ENCODE measurements around the gene IQCC. TPM values are rescaled to one million over a fixed set of nuclear protein-coding genes. Genes with fewer than 3 reads are reported as not detected.
"Not testable (repeated sequence)": the region's sequence is repeated elsewhere in the genome, so short reads cannot be mapped to it uniquely, and the experiment has no call there.

The IQCC gene
- 1.2 TPM for polyA plus RNA-seq (2013, experiment 1 of 2)
- 1.1 TPM for polyA plus RNA-seq (2013, experiment 2 of 2)

DNA sequence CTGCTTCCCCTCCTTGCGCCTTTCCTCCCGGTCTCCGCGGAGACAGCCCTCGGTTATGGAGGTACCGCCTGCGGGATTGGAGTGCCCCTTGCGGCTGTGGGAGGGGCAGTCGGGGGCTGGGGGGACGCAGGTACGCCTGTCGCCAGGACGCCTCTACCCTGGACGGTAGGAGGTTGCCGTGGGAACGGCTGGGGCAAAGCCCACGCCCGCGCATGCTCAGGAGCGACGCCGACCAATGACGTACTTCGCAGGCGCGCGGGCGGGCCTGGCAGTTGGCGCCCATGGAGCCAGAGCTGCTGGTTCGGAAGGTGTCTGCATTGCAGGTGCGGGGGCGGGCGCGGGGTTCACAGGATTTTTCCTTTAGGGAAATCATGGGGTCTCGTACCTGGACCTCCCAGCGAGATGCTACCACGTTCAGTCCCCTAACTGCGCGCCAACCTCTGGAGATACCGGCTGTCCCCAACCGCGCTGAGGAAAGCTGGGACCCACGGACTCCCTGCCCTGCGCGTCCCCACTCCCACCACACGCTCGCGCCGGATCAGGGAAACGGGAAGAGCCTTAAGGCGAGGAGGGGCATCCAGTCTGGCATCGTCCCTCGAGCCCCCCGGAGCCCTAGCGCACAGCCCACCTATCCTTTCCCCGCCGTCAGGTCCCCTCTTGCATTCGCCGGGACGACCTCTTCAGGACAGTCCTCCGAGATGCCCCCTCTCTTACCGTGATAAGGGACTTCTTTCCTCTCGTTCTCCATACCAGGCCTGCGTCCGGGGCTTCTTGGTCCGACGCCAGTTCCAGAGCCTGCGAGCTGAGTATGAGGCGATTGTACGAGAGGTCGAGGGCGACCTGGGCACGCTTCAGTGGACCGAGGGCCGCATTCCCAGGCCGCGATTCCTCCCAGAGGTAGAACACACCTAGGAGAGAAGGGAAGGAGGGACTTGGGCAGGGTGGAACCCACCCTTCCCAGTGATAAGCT is at the start of gene IQCC:
IQCC (plus strand) TSS at position 271 of the 970 bp plus-strand sequence; CDS start at position 282, 11 bp downstream.
- peak; percentile 83 for DNase-seq
- peak within 1 kb of the TSS in 1 of 2 experiments; percentile 62 for H3K18ac ChIP-seq (ENCODE audit: low read depth in 1 of 2, low read length in 2 of 2)
- no peak within 1 kb of the TSS for H3K27ac ChIP-seq (ENCODE audit: low read length, poor library complexity, severe bottlenecking)
- peak within 1 kb of the TSS; percentile 93 for H3K9ac ChIP-seq (ENCODE audit: low read length)
- H3K4me2 ChIP-seq (ENCODE audit: low read length, poor library complexity, severe bottlenecking), result peak within 1 kb of the TSS; percentile 89
- H2BK12ac ChIP-seq (ENCODE audit: low read length in 2 of 2), result no peak within 1 kb of the TSS
- H4K8ac ChIP-seq (ENCODE audit: low read length), result peak within 1 kb of the TSS; percentile 92
- H2BK120ac ChIP-seq (ENCODE audit: low read depth, low read length), result no peak within 1 kb of the TSS
- no peak within 1 kb of the TSS for H2AK5ac ChIP-seq (ENCODE audit: low read length, severe bottlenecking)
- peak within 1 kb of the TSS; percentile 34 for H4K91ac ChIP-seq (ENCODE audit: low read length)
- peak within 1 kb of the TSS; percentile 65 to 93 for H3K4me3 ChIP-seq (ENCODE audit: insufficient read depth in 1 of 2, low read depth in 1 of 2, low read length in 2 of 2)
- H2BK15ac ChIP-seq (ENCODE audit: low read depth, poor library complexity, severe bottlenecking), result no peak within 1 kb of the TSS
- peaks cover 30% of the 10 kb centered on the region for H3K4me1 ChIP-seq (ENCODE audit: control insufficient read depth, insufficient read depth, low read depth, low read length)
- peaks cover 9 to 15% of the 10 kb centered on the region in 2 experiments for H3K36me3 ChIP-seq (ENCODE audit: control insufficient read depth in 1 of 2, insufficient read depth in 2 of 2, low read depth in 1 of 2, low read length in 2 of 2)
- WGBS, result 2% methylated on average over 67 of the region's 77 CpGs
- peak within 1 kb of the TSS in 1 of 2 experiments; percentile 63 for H3K23ac ChIP-seq (ENCODE audit: low read length in 2 of 2)
- no peaks in the 10 kb centered on the region for H3K27me3 ChIP-seq (ENCODE audit: control insufficient read depth in 1 of 2, insufficient read depth in 1 of 2, low read length in 2 of 2)
- H3K14ac ChIP-seq (ENCODE audit: low read length in 2 of 2), result peak within 1 kb of the TSS in 1 of 2 experiments; percentile 64
- H3K79me1 ChIP-seq (replicated peaks; ENCODE audit: low read length, poor library complexity, severe bottlenecking), result peaks cover 14% of the 10 kb centered on the region
- H3K9me3 ChIP-seq (ENCODE audit: control insufficient read depth, low read length), result no peaks in the 10 kb centered on the region
- H2AFZ ChIP-seq (ENCODE audit: low read depth, low read length), result peak within 1 kb of the TSS; percentile 65
- H2BK5ac ChIP-seq (ENCODE audit: low read depth, low read length, poor library complexity, severe bottlenecking), result no peak within 1 kb of the TSS
- peak within 1 kb of the TSS in 1 of 2 experiments; percentile 84 for H3K4ac ChIP-seq (ENCODE audit: low read depth in 1 of 2, low read length in 2 of 2)

DNA sequence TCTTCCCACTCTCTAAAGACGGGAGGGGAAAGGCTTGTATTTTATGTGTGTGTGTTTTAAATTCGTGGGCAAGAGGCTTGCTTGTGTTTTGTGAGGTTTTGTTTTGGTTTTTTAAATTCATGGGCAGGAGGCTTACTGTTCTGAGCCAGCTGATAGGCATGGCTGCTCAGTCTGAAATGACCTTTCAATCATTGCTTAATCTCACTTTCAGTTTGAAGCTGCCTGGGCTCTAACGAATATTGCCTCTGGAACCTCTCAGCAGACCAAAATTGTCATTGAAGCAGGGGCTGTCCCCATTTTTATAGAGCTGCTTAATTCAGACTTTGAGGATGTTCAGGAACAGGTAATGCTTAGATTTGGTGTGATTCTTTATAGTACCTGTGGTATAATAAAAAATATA is 46.3 kb upstream of the IQCC start:
- Histone ChIP-seq H2AFZ (ENCODE audit: low read depth, low read length) (no peak overlapping the region), H2BK12ac (ENCODE audit: low read length in 2 of 2) (no peak overlapping the region), H3K4me1 (ENCODE audit: control insufficient read depth, insufficient read depth, low read depth, low read length) (no peaks in the 10 kb centered on the region), H2BK15ac (ENCODE audit: low read depth, poor library complexity, severe bottlenecking) (no peak overlapping the region), H3K27me3 (ENCODE audit: control insufficient read depth in 1 of 2, insufficient read depth in 1 of 2, low read length in 2 of 2) (no peaks in the 10 kb centered on the region), H4K8ac (ENCODE audit: low read length) (no peak overlapping the region), H2BK120ac (ENCODE audit: low read depth, low read length) (no peak overlapping the region), H3K9me3 (ENCODE audit: control insufficient read depth, low read length) (no peaks in the 10 kb centered on the region), H3K18ac (ENCODE audit: low read depth in 1 of 2, low read length in 2 of 2) (no peak overlapping the region), H3K4me2 (ENCODE audit: low read length, poor library complexity, severe bottlenecking) (no peak overlapping the region), H3K36me3 (ENCODE audit: control insufficient read depth in 1 of 2, insufficient read depth in 2 of 2, low read depth in 1 of 2, low read length in 2 of 2) (peaks cover 46 to 91% of the 10 kb centered on the region in 2 experiments), H2AK5ac (ENCODE audit: low read length, severe bottlenecking) (no peak overlapping the region), H3K79me1 (replicated peaks; ENCODE audit: low read length, poor library complexity, severe bottlenecking) (peaks cover 28% of the 10 kb centered on the region), H3K4me3 (ENCODE audit: insufficient read depth in 1 of 2, low read depth in 1 of 2, low read length in 2 of 2) (no peak overlapping the region), H3K9ac (ENCODE audit: low read length) (no peak overlapping the region), H3K14ac (ENCODE audit: low read length in 2 of 2) (no peak overlapping the region), H3K23ac (ENCODE audit: low read length in 2 of 2) (no peak overlapping the region), H3K27ac (ENCODE audit: low read length, poor library complexity, severe bottlenecking) (no peak overlapping the region), H2BK5ac (ENCODE audit: low read depth, low read length, poor library complexity, severe bottlenecking) (no peak overlapping the region), H4K91ac (ENCODE audit: low read length) (no peak overlapping the region), H3K4ac (ENCODE audit: low read depth in 1 of 2, low read length in 2 of 2) (no peak overlapping the region)
- no peak for DNase-seq
- WGBS, result 94% methylated on average over 3 of the region's 3 CpGs

DNA sequence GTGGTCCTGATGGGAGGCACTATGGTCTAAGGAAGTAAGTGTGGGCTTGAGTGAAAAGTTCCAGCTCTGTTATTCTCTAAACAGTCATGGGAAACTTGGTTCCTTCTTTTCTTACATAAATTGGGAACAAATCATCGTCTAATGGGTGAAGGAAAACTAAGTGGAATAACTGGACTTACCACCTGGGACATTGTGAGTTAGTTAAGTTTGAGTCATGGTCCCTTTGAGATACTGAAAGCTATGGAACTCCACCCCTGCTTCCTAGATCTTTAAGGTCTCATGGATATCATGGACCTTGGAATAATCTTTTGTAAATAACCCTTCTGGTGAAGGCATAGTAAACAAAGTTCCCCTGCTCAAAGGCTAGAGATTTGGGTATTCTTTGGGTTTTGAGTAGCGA is 42.1 kb upstream of the IQCC start:
- WGBS, result 100% methylated on average over 1 of the region's 2 CpGs
- no peak overlapping the region for H4K91ac ChIP-seq (ENCODE audit: low read length)

DNA sequence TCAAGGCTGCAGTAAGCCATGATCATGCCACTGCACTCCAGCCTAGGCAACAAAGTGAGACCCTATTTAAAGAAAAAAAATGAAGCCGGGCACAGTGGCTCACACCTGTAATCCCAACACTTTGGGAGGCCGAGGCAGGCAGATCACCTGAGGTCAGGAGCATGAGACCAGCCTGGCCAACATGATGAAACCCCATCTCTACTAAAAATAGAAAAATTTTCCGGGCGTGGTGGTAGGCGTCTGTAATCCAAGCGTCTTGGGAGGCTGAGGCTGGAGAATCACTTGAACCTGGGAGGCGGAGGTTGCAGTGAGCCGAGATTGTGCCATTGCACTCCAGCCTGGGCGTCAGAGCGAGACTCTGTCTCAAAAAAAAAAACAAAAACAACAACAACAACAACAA is 39.8 kb upstream of the IQCC start:
- not testable (repeated sequence) for H4K91ac ChIP-seq (ENCODE audit: low read length); H2AFZ ChIP-seq (ENCODE audit: low read depth, low read length); H3K27me3 ChIP-seq (ENCODE audit: control insufficient read depth in 1 of 2, insufficient read depth in 1 of 2, low read length in 2 of 2); H2BK12ac ChIP-seq (ENCODE audit: low read length in 2 of 2); H4K8ac ChIP-seq (ENCODE audit: low read length); H3K14ac ChIP-seq (ENCODE audit: low read length in 2 of 2); H2BK15ac ChIP-seq (ENCODE audit: low read depth, poor library complexity, severe bottlenecking); H3K4me3 ChIP-seq (ENCODE audit: insufficient read depth in 1 of 2, low read depth in 1 of 2, low read length in 2 of 2); DNase-seq; H3K4me1 ChIP-seq (ENCODE audit: control insufficient read depth, insufficient read depth, low read depth, low read length); H3K4ac ChIP-seq (ENCODE audit: low read depth in 1 of 2, low read length in 2 of 2); H3K9me3 ChIP-seq (ENCODE audit: control insufficient read depth, low read length); H2BK5ac ChIP-seq (ENCODE audit: low read depth, low read length, poor library complexity, severe bottlenecking); H2BK120ac ChIP-seq (ENCODE audit: low read depth, low read length); H2AK5ac ChIP-seq (ENCODE audit: low read length, severe bottlenecking); H3K23ac ChIP-seq (ENCODE audit: low read length in 2 of 2); H3K18ac ChIP-seq (ENCODE audit: low read depth in 1 of 2, low read length in 2 of 2); H3K4me2 ChIP-seq (ENCODE audit: low read length, poor library complexity, severe bottlenecking); H3K27ac ChIP-seq (ENCODE audit: low read length, poor library complexity, severe bottlenecking); H3K9ac ChIP-seq (ENCODE audit: low read length)
- WGBS, result 97% methylated on average over 8 of the region's 10 CpGs
- H3K36me3 ChIP-seq (ENCODE audit: control insufficient read depth in 1 of 2, insufficient read depth in 2 of 2, low read depth in 1 of 2, low read length in 2 of 2), result peaks cover 49 to 84% of the 10 kb centered on the region in 2 experiments
- peaks cover 12% of the 10 kb centered on the region for H3K79me1 ChIP-seq (replicated peaks; ENCODE audit: low read length, poor library complexity, severe bottlenecking)

More for the DNA sequence above, 42.1 kb upstream of the IQCC start:
- Histone ChIP-seq H3K4ac (ENCODE audit: low read depth in 1 of 2, low read length in 2 of 2) (no peak overlapping the region), H3K36me3 (ENCODE audit: control insufficient read depth in 1 of 2, insufficient read depth in 2 of 2, low read depth in 1 of 2, low read length in 2 of 2) (peaks cover 54 to 88% of the 10 kb centered on the region in 2 experiments), H3K27ac (ENCODE audit: low read length, poor library complexity, severe bottlenecking) (no peak overlapping the region), H4K8ac (ENCODE audit: low read length) (no peak overlapping the region), H2BK12ac (ENCODE audit: low read length in 2 of 2) (no peak overlapping the region), H3K9ac (ENCODE audit: low read length) (no peak overlapping the region), H3K4me1 (ENCODE audit: control insufficient read depth, insufficient read depth, low read depth, low read length) (no peaks in the 10 kb centered on the region), H3K27me3 (ENCODE audit: control insufficient read depth in 1 of 2, insufficient read depth in 1 of 2, low read length in 2 of 2) (no peaks in the 10 kb centered on the region), H3K14ac (ENCODE audit: low read length in 2 of 2) (no peak overlapping the region), H3K4me3 (ENCODE audit: insufficient read depth in 1 of 2, low read depth in 1 of 2, low read length in 2 of 2) (no peak overlapping the region), H2AK5ac (ENCODE audit: low read length, severe bottlenecking) (no peak overlapping the region), H2BK15ac (ENCODE audit: low read depth, poor library complexity, severe bottlenecking) (no peak overlapping the region), H2BK5ac (ENCODE audit: low read depth, low read length, poor library complexity, severe bottlenecking) (no peak overlapping the region), H3K23ac (ENCODE audit: low read length in 2 of 2) (no peak overlapping the region), H3K9me3 (ENCODE audit: control insufficient read depth, low read length) (no peaks in the 10 kb centered on the region), H3K4me2 (ENCODE audit: low read length, poor library complexity, severe bottlenecking) (no peak overlapping the region), H3K18ac (ENCODE audit: low read depth in 1 of 2, low read length in 2 of 2) (no peak overlapping the region), H2AFZ (ENCODE audit: low read depth, low read length) (no peak overlapping the region), H2BK120ac (ENCODE audit: low read depth, low read length) (no peak overlapping the region), H3K79me1 (replicated peaks; ENCODE audit: low read length, poor library complexity, severe bottlenecking) (peaks cover 17% of the 10 kb centered on the region)
- no peak for DNase-seq

All from mesenchymal stem cell (in vitro differentiated cells and primary cell).